Mammary epithelial cell (primary cell): ENCODE results near the gene LSM3.

Source experiments
- EZH2 ChIP-seq: IDR thresholded peaks from 2 replicates; pipeline ENCODE4 v1.6.1; 2012; ENCODE audit warnings: low read length, inconsistent platforms, borderline replicate concordance
- TF ChIP-seq, protein P1 (sequence below), 2 donors: IDR thresholded peaks in 1 of 2; conservative IDR thresholded peaks in 1 of 2; 2 replicates each; pipeline ENCODE4 v1.5.1; 2011 to 2012; ENCODE audit warnings: inconsistent platforms in 2 of 2, low read length in 2 of 2, mild to moderate bottlenecking in 2 of 2, control low read depth in 1 of 2, low read depth in 1 of 2; ENCODE audit not compliant: insufficient read depth in 1 of 2; ENCODE audit errors: extremely low read depth in 1 of 2

DNA sequence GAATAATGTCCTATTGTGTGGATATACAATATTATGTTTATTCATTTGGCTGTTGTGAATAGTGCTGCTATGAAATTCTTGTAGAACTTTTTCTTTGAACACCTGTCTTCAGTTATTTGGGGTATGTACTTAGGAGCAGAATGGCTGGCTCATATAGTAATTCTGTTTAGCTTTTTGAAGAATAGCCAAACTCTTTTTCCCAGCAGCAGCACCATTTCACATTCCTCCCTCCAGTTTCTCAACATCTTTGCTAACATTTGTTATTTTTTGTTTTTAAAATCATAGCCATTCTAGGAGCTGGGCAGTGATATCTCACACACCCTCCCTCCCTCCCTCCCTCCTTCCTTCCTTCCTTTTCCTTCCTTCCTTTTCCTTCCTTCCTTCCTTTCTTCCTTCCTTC is 39.7 kb downstream of the LSM3 start:
- TF ChIP-seq, protein P1, sequence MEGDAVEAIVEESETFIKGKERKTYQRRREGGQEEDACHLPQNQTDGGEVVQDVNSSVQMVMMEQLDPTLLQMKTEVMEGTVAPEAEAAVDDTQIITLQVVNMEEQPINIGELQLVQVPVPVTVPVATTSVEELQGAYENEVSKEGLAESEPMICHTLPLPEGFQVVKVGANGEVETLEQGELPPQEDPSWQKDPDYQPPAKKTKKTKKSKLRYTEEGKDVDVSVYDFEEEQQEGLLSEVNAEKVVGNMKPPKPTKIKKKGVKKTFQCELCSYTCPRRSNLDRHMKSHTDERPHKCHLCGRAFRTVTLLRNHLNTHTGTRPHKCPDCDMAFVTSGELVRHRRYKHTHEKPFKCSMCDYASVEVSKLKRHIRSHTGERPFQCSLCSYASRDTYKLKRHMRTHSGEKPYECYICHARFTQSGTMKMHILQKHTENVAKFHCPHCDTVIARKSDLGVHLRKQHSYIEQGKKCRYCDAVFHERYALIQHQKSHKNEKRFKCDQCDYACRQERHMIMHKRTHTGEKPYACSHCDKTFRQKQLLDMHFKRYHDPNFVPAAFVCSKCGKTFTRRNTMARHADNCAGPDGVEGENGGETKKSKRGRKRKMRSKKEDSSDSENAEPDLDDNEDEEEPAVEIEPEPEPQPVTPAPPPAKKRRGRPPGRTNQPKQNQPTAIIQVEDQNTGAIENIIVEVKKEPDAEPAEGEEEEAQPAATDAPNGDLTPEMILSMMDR (conservative IDR thresholded peaks at IDR 0.05 in 1 of 2, IDR thresholded peaks at IDR 0.05 in 1 of 2; ENCODE audit: extremely low read depth in 1 of 2, insufficient read depth in 1 of 2, low read depth in 1 of 2, low read length in 2 of 2) = no peak
- TF ChIP-seq EZH2 = no peak
